Neural cell (in vitro differentiated cells): ENCODE results near the gene SLC66A2.

Source experiments
- CTCF ChIP-seq: fragments of 450-650 bp; IDR thresholded peaks from 2 replicates; pipeline ENCODE4 v1.5.1; 2014; ENCODE audit warnings: antibody characterized with exemption, mild to moderate bottlenecking, moderate library complexity; ENCODE audit not compliant: poor library complexity, severe bottlenecking
- EP300 ChIP-seq: fragments of 450-650 bp; conservative IDR thresholded peaks from 2 replicates; pipeline ENCODE4 v1.6.1; 2014; ENCODE audit warnings: antibody characterized with exemption, mild to moderate bottlenecking, moderate library complexity; ENCODE audit not compliant: poor library complexity, severe bottlenecking
- EZH2 ChIP-seq: fragments of 200-600, 300-800 bp; shearing (Covaris generic), sonication (generic); IDR thresholded peaks from 2 replicates; pipeline ENCODE4 v1.6.1; 2014; ENCODE audit warnings: antibody characterized with exemption, low read length, borderline replicate concordance, mild to moderate bottlenecking; ENCODE audit not compliant: insufficient read depth, poor library complexity, severe bottlenecking
- MXI1 ChIP-seq: fragments of 450-650 bp; conservative IDR thresholded peaks from 2 replicates; pipeline ENCODE4 v1.6.1; 2014; ENCODE audit warnings: antibody characterized with exemption, mild to moderate bottlenecking; ENCODE audit not compliant: poor library complexity, severe bottlenecking
- POLR2AphosphoS5 ChIP-seq: IDR thresholded peaks from 2 replicates; pipeline ENCODE4 v1.6.1; 2012
- RAD21 ChIP-seq: fragments of 450-650 bp; conservative IDR thresholded peaks from 2 replicates; pipeline ENCODE4 v1.6.1; 2014; ENCODE audit warnings: antibody characterized with exemption, mild to moderate bottlenecking, moderate library complexity
- REST ChIP-seq: IDR thresholded peaks from 2 replicates; pipeline ENCODE4 v1.6.1; 2012; ENCODE audit warnings: borderline replicate concordance
- SMC3 ChIP-seq: fragments of 450-650 bp; conservative IDR thresholded peaks from 2 replicates; pipeline ENCODE4 v1.6.1; 2014; ENCODE audit warnings: antibody characterized with exemption, mild to moderate bottlenecking, moderate library complexity; ENCODE audit not compliant: poor library complexity
- TAF1 ChIP-seq: IDR thresholded peaks from 2 replicates; pipeline ENCODE4 v1.6.1; 2012; ENCODE audit warnings: low read depth

GRCh38 chr18:79871481-79872091 lies 79.9 kb downstream of the SLC66A2 start:
- no peak for TF ChIP-seq TAF1
- no peak for TF ChIP-seq EZH2
- TF ChIP-seq RAD21, result no peak
- no peak for TF ChIP-seq CTCF
- no peak for TF ChIP-seq EP300
- TF ChIP-seq REST, result no peak
- TF ChIP-seq SMC3, result no peak
- no peak for TF ChIP-seq POLR2AphosphoS5
- TF ChIP-seq MXI1, result no peak
